Mucosa of descending colon (tissue), 3 donors: ENCODE results near the gene AGPS. TPM values are rescaled to one million over a fixed set of nuclear protein-coding genes. Genes with fewer than 3 reads are reported as not detected.
"Not testable (repeated sequence)": the region's sequence is repeated elsewhere in the genome, so short reads cannot be mapped to it uniquely, and the experiment has no call there.

Experiments used
- ATAC-seq: fragments of 200-7000 bp; cut with Tn5 transposase; one replicate; pipeline ENCODE4 v1.9.1; 2020; ENCODE audit warnings: mild to moderate bottlenecking, moderate library complexity
- DNase-seq, 3 donors: peaks; one replicate each; pipeline ENCODE4 v3.0.0-alpha.2; 2020
- H3K36me3 ChIP-seq: fragments of 200-600 bp; one replicate; pipeline ENCODE4 v1.8.0; 2021; ENCODE audit warnings: low read depth, mild to moderate bottlenecking
- H3K4me1 ChIP-seq: fragments of 200-600 bp; one replicate; pipeline ENCODE4 v1.8.0; 2021; ENCODE audit warnings: low read depth, mild to moderate bottlenecking
- H3K4me3 ChIP-seq: fragments of 200-600 bp; one replicate; pipeline ENCODE4 v1.8.0; 2021; ENCODE audit warnings: mild to moderate bottlenecking
- H3K9me3 ChIP-seq: fragments of 200-600 bp; one replicate; pipeline ENCODE4 v1.8.0; 2021; ENCODE audit warnings: mild to moderate bottlenecking
- CTCF ChIP-seq: fragments of 200-600 bp; IDR thresholded peaks from one replicate; pipeline ENCODE4 v1.8.0; 2022; ENCODE audit warnings: antibody characterized with exemption, mild to moderate bottlenecking
- intact Hi-C, 2 donors: fragments of 100-400 bp; cut with DNase I in 1 of 2; cut with micrococcal nuclease in 1 of 2; formaldehyde crosslinking; loops; one replicate each; pipeline versions ENCODE4 v1.11.0 to v1.11.1; 2022; cut with DNase I, micrococcal nuclease
- total RNA-seq, 3 donors: library from RNA; stranded (reverse); fragmentation: NEBNext Ultra II Directional in 2 of 3; extraction: Animal tissue kit (Norgen Biotek cat#: 25700) in 2 of 3; gene quantifications; one replicate each; pipeline versions ENCODE4 v1.2.1 to v1.2.4, GENCODE V29; 2021 to 2023
- donor health status: DM: no; HTN: no; CAD: no; lungs with moderate emphysema.
- donor health status: DM: no; HTN: no; CAD: no.
- donor health status: DM: no; HTN: yes; CAD: no.

Gene AGPS
- total RNA-seq, 3 donors from 2014 or later: 43.0 to 58.4 (median 48.7) TPM

GRCh38 chr2:177448031-177448430, 55.5 kb downstream of the AGPS start:
- intact Hi-C loops: no loop called here
- no peak for DNase-seq
- H3K4me3 ChIP-seq: no peak overlapping the region
- no peaks in the 10 kb centered on the region for H3K4me1 ChIP-seq
- no peak for ATAC-seq
- H3K36me3 ChIP-seq: no peaks in the 10 kb centered on the region
- no peaks in the 10 kb centered on the region for H3K9me3 ChIP-seq
- no peak for TF ChIP-seq CTCF

GRCh38 chr2:177449159-177449558, 56.6 kb downstream of the AGPS start:
- Histone ChIP-seq H3K9me3 (no peaks in the 10 kb centered on the region), H3K4me1 (no peaks in the 10 kb centered on the region), H3K4me3 (no peak overlapping the region), H3K36me3 (no peaks in the 10 kb centered on the region)
- intact Hi-C loops: no loop called here
- no peak for TF ChIP-seq CTCF
- ATAC-seq (no peak), DNase-seq (no peak)

GRCh38 chr2:177455187-177455586, 62.6 kb downstream of the AGPS start:
- TF ChIP-seq CTCF: no peak
- ATAC-seq: no peak
- DNase-seq: no peak
- Histone ChIP-seq H3K9me3 (no peaks in the 10 kb centered on the region), H3K4me1 (no peaks in the 10 kb centered on the region), H3K4me3 (no peak overlapping the region), H3K36me3 (no peaks in the 10 kb centered on the region)
- intact Hi-C loops: no loop called here

GRCh38 chr2:177459756-177460155, 67.2 kb downstream of the AGPS start:
- H3K36me3 ChIP-seq, H3K4me3 ChIP-seq, DNase-seq, H3K9me3 ChIP-seq, H3K4me1 ChIP-seq, ATAC-seq, intact Hi-C loops: not testable (repeated sequence)

GRCh38 chr2:177460973-177461585, 68.5 kb downstream of the AGPS start:
- Histone ChIP-seq H3K4me1 (no peaks in the 10 kb centered on the region), H3K4me3 (no peak overlapping the region), H3K36me3 (no peaks in the 10 kb centered on the region), H3K9me3 (no peaks in the 10 kb centered on the region)
- no peak for ATAC-seq
- intact Hi-C loops: no loop called here
- DNase-seq: no peak
- no peak for TF ChIP-seq CTCF

GRCh38 chr2:177464549-177464948, 72.0 kb downstream of the AGPS start:
- DNase-seq: no peak
- no peaks in the 10 kb centered on the region for H3K4me1 ChIP-seq
- TF ChIP-seq CTCF: no peak
- H3K36me3 ChIP-seq: no peaks in the 10 kb centered on the region
- no peaks in the 10 kb centered on the region for H3K9me3 ChIP-seq
- H3K4me3 ChIP-seq: no peak overlapping the region
- intact Hi-C loops: no loop called here
- ATAC-seq: no peak
